ENCODE measurements around the gene DDX46. TPM values are rescaled to one million over a fixed set of nuclear protein-coding genes. Genes with fewer than 3 reads are reported as not detected.
"Not testable (repeated sequence)": the region's sequence is repeated elsewhere in the genome, so short reads cannot be mapped to it uniquely, and the experiment has no call there.

Gene DDX46
- total RNA-seq, 1 experiment from 2014 or later: 31.5 TPM

GRCh38 chr5:134784241-134784920 is 25.8 kb downstream of the DDX46 start:
- no peak for DNase-seq (ENCODE audit: low spot score)

- no peak for DNase-seq (ENCODE audit: low spot score)
Measured at GRCh38 chr5:134784946-134785620, 26.5 kb downstream of the DDX46 start.

DNA sequence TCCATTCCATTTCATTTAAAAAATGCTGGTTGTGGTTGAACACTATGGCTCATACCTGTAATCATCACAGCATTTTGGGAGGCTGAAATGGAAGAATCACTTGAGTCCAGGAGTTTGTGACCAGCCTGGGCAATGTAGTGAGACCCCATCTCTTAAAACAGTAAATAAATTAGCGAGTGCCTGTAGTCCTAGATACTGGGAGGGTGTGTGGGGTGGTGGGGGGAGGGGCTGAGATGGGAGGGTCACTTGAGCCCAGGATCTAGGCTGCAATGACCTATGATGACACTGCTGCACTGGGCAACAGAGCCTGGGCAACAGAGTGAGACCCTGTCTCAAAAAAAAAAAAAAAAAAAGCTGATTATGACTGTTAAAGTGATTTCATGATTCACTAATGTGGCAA is 29.1 kb downstream of the DDX46 start:
- no peak for DNase-seq (ENCODE audit: low spot score)

- DNase-seq (ENCODE audit: low spot score): no peak
Measured at GRCh38 chr5:134791580-134791979, 33.0 kb downstream of the DDX46 start.

GRCh38 chr5:134792286-134792685 is 33.7 kb downstream of the DDX46 start:
- no peak for DNase-seq (ENCODE audit: low spot score)

- no peak for DNase-seq (ENCODE audit: low spot score)
Measured at GRCh38 chr5:134793111-134793510, 34.5 kb downstream of the DDX46 start.

- no peak for DNase-seq (ENCODE audit: low spot score)
Measured at GRCh38 chr5:134794082-134794481, 35.5 kb downstream of the DDX46 start.

- no peak for DNase-seq (ENCODE audit: low spot score)
Measured at GRCh38 chr5:134794819-134795218, 36.2 kb downstream of the DDX46 start.

DNA sequence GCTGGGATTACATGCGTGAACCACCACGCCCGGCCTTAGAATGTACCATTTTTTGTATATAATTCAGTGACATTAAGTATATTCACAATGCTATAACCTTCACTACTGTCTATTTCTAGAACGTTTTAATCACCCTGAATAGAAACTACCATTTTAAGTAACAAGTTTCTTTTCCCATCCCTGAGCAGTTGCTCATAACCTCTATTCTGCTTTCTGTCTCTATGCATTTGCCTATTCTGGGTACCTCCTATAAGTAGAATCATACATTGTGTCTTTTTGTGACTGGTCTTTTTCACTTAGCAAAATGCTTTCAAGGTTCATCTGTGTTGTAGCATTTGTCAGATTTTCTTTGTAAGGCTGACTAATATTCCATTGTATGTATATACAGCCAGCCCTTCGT is 39.9 kb downstream of the DDX46 start:
- DNase-seq (ENCODE audit: low spot score): no peak

DNA sequence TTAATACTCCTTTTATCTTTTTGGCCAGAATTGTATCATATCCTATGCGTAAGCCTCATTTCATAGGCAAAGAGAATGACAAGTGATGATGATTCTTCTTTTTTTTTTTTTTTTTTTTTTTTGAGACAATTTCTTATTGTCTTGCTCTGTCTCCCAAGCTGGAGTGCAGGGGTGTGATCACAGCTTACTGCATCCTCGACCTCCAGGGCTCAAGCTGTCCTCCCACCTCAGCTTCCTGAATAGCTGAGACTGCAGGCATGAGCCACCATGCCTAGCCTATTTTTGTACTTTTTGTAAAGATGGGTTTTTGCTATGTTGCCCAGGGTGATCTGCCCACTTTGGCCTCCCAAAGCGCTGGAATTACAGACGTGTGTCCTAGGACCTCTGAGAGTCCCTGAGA is 45.2 kb downstream of the DDX46 start:
- no peak for DNase-seq (ENCODE audit: low spot score)

GRCh38 chr5:134813407-134813806 is 54.8 kb downstream of the DDX46 start:
- DNase-seq (ENCODE audit: low spot score): no peak

DNA sequence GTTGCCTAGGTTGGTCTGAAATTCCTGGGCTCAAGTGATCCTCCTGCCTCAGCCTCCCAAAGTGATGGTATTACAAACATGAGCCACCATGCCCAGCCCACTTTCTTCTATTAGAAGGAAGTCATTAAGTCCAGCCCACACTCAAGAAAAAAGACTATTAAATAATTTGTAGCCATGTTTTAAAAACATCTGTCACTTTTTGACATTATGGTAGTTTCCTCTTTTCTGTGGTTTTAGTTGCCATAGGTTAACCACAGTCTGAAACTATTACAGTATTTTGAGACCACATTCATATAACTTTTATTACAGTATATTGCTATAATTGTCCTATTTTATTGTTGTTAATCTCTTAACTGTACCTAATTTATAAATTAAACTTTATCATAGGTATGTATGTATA is 55.2 kb downstream of the DDX46 start:
- DNase-seq (ENCODE audit: low spot score): no peak

DNA sequence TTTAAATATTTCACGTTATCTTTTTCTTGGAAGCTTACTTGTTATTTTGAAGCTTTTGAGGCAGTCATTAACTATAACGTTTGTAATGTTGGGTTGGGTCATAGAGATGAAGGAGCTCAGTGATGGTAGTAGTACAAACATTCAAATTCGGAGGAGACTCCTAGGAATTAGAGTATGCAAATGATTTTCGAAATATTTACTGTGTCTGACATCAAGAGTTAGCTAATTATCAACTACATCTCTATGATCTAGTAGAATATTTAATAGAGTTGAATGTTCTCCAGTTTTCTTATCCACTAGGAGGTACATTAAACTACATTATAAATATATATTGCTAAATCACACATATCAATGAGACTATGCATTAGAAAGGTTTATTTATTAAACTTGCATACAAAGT is 58.4 kb downstream of the DDX46 start:
- no peak for DNase-seq (ENCODE audit: low spot score)

DNA sequence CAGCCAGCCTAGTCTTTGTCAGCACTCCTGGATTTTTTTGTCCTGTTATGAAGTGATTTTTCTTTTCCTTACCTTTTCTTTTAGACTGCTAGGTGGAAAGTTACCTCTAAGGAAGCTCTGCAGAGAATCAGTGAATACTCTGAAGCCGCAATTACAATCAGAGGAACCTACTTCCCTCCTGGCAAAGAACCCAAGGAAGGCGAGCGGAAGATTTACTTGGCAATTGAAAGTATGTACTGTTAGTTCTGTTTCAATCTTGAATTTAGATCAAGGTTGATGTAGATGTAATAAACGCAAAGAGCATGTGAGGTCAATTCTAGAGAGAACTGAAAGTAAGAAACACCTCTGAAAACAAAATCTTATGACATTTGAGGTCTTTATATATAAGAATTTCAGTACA is 60.2 kb downstream of the DDX46 start:
- no peak for DNase-seq (ENCODE audit: low spot score)

DNA sequence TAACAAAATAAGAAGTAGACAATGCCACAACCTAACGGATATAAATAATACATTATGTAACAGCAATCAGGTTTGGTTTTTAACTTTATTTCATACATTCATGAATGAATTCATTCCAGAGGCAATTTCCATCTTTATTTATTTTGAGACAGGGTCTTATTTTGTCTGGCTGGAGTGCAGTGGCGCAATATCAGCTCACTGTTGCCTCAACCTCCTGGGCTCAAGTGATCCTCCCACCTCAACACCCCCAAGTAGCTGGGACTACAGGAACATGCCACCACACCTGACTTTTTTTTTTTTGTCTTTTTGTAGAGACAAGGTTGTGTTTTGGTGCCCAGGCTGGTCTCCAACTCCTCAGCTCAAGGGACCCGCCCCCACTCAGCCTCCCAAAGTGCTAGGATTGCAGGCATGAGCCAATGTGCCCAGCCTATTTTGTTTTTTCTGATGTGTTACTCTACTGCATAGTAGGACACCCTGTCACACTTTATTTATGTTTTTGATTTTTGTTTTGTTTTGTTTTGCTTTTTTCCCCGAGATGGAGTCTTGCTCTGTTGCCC is 60.9 kb downstream of the DDX46 start:
- DNase-seq (ENCODE audit: low spot score): no peak

- DNase-seq (ENCODE audit: low spot score): no peak
Measured at GRCh38 chr5:134821841-134822240, 63.3 kb downstream of the DDX46 start.

DNA sequence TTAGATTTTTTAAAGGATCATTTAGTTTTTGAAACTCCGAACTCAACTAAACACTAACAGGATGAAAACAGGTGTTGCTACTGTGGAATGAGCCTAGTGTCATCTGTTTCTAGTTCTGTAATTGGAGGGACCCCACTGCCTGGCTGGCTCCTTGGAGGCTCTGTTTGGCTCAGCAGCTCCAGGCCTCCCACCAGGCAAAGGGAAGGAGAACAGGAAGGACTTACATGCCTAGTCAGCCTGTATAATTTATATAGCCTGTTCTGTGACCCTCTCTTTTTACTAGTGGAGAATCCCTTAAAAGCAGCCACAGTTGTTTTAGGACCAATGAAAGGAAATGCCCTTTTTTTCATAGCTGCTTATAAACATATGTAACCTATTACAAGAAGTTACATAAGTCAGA is 66.1 kb downstream of the DDX46 start:
- DNase-seq (ENCODE audit: low spot score): no peak

GRCh38 chr5:134825212-134825611 is 66.6 kb downstream of the DDX46 start:
- no peak for DNase-seq (ENCODE audit: low spot score)

DNA sequence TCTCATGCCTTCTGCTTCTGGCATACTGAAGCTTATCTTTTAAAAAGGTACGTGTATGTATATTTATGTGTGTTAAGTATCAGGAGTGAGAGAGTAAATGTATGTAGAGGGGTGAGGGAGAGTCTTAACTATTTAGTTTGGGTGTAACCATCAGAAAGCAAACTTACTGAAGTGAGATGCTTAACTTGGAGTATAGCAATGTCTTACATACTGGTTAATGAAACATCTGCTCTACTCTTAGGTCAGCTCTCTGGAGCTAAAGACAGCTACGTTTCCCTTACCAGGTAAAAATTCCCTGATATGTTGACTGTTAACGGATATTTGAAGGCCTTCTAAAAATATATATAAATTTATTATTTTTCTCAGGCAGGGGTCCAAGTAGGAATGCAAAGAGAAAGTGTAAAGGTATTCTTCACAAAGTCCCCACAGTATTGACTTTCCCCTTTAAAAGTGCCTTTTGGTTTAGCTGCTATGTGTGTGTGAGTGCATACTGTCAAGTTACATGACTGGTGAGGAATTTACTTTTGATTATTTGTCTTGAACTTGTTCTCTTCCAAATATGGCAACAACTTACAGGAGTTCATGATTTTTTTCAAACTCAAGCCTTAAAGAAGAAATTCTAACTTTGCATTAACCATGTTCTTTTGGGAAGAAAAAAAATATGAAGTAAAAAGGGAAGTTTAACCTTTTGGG is 74.9 kb downstream of the DDX46 start:
- DNase-seq (ENCODE audit: low spot score): no peak

DNA sequence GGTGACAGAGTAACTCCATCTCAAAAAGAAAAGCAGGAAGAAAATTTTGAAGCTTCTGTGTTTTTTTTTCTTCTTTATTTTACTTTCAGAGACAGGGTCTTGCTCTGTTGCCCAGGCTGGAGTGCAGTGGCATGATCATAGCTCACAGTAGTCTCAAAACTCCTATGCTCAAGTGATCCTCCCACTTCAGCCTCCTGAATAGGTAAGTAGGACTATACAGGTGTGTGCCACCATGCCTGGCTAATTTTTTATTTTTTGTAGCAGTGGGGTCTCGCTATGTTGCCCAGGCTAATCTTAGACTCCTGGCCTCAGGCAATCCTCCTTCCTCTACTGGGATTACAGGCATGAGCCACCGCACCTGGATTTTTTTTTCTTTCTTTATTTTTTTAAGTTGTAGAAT is 77.0 kb downstream of the DDX46 start:
- no peak for DNase-seq (ENCODE audit: low spot score)

DNA sequence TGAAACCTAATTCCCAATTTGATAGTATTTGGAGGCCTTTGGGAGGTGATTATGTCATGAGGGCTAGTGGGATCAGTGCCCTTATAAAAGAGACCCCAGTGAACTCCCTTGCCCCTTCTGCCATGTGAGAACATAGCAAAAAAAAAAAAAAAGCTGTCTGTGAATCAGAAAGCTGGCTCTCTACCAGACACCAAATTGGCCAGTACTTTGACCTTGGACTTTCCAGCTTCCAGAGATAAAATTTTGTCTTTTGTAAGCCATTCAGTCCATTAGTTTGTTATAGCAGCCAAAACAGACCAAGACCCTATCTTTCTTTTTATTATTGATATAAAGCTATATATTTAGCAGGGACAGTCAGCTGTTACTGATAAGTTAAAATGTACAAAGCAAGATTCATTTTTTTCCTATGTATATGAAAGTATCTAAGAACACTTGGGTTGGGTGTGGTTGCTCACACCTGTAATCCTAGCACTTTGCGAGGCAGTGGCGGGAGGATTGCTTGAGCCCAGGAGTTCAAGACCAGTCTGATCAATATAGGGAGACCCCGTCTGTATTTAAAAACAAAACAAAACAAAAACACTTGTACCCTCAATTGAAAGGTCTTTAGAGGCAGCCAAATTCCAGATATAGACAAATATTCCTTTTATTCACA is 79.1 kb downstream of the DDX46 start:
- no peak for DNase-seq (ENCODE audit: low spot score)

DNA sequence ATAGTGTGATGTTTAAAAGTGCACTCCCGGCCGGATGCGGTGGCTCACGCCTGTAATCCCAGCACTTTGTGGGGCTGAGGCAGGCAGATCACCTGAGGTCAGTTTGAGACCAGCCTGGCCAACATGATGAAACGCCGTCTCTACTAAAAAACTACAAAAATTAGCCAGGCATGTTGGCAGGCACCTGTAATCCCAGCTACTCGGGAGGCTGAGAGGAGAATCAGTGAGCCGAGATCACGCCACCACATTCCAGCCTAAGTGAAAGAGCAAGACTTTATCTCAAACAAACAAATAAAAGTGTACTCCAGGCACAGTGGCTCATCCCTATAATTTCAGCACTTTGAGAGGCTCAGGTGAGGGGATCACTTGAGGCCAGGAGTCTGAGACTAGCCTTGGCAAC is 79.8 kb downstream of the DDX46 start:
- DNase-seq (ENCODE audit: low spot score): not testable (repeated sequence)

Data from H4 (cell line).